IPS-18a (cell line): ENCODE data around the gene SNX11.

ENCODE experiments used
- H3K27ac ChIP-seq: one replicate; pipeline ENCODE4 v1.5.1; 2013; ENCODE audit warnings: low read length
- H3K27me3 ChIP-seq: one replicate; pipeline ENCODE4 v1.6.1; 2013; ENCODE audit warnings: mild to moderate bottlenecking, low read length; ENCODE audit not compliant: control insufficient read depth, insufficient read depth
- H3K36me3 ChIP-seq: one replicate; pipeline ENCODE4 v1.6.1; 2013; ENCODE audit warnings: low read depth, low read length; ENCODE audit not compliant: control insufficient read depth
- H3K4me1 ChIP-seq: one replicate; pipeline ENCODE4 v1.6.1; 2013; ENCODE audit warnings: low read depth, low read length; ENCODE audit not compliant: control insufficient read depth
- H3K4me3 ChIP-seq: one replicate; pipeline ENCODE4 v1.5.1; 2013; ENCODE audit warnings: low read length
- H3K9ac ChIP-seq: one replicate; pipeline ENCODE4 v1.6.1; 2013; ENCODE audit warnings: mild to moderate bottlenecking, low read length, moderate library complexity
- H3K9me3 ChIP-seq: one replicate; pipeline ENCODE4 v1.6.1; 2013; ENCODE audit warnings: low read depth, low read length; ENCODE audit not compliant: control insufficient read depth

The SNX11 gene

DNA sequence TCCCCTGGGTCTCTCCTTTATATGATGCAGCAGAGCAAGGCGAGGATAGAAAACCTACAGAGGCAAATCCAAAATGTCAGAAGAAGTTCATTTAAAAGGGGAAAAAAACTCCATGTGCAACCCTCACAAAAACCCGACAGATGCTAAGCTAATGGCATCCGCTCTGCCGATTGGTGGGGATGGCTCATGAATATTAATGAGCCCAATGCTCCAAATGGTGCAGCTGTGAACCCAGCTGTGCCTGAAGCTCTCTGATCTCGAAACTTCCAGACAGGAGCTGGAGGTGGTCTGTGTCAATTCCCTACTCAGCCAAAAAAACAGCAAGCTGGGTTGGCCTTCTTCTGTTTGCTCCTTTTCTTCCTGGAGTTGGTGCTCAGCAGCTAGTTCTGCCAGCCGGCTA lies 15.5 kb downstream of the SNX11 start:
- Histone ChIP-seq H3K36me3 (peaks cover 27% of the 10 kb centered on the region), H3K9ac (no peak overlapping the region), H3K27ac (no peak overlapping the region), H3K4me1 (no peaks in the 10 kb centered on the region), H3K9me3 (no peaks in the 10 kb centered on the region), H3K4me3 (no peak overlapping the region), H3K27me3 (no peaks in the 10 kb centered on the region)

GRCh38 chr17:48123776-48124388 lies 16.3 kb downstream of the SNX11 start:
- H3K36me3 ChIP-seq, result peaks cover 21% of the 10 kb centered on the region

DNA sequence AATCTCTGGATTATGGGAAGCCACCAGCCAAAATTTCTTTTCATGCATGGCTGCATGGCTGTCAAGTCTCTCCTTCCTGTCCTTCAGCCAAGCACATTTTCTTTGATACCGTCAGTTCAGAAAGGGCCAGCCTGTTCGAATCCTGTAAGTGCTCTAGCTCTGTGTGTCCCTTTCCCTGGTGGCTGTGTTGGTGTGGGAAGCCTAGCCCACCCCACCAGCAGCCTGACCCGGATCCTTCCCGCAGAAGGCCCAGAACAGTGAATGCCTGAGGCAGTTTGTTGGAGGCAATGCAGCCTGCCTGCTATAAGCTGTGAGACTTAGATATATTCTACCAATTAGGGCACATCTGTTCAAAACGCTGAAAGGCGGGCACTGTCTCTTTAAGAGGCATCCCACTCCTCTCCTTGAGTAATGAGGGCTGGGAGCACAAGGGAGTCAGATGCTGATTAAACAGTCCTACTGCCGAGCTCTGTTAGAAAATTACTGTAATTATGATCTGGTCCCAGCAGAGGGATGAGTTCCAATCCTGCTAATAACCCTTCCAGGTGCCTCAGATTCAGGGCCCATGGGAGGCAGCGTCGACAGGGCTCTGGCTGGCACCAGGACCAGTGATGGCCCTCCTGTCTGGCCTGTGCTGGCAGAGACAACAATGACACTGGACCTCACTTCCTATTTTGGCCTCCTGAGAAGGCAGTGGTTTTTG lies 18.4 kb downstream of the SNX11 start:
- peaks cover 14% of the 10 kb centered on the region for H3K36me3 ChIP-seq

More at GRCh38 chr17:48123776-48124388, 16.3 kb downstream of the SNX11 start:
- Histone ChIP-seq H3K27ac (no peak overlapping the region), H3K4me3 (no peak overlapping the region), H3K4me1 (no peaks in the 10 kb centered on the region), H3K9me3 (no peaks in the 10 kb centered on the region), H3K27me3 (no peaks in the 10 kb centered on the region), H3K9ac (no peak overlapping the region)

DNA sequence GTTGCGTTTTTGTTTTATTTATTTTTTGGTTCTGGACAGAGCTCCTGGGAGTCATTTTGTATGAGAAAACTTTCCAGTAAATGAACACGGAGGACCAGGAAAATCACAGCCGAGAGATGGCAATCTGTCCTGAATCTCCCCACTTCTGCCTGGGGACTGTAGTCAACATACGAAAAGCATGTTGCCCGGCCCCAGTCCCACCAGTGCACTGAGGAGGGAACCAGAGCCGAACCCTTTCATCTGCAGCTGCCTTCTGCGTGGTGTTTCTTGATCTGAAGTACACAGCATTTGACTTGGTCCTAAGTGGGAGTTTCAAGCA lies 18.9 kb downstream of the SNX11 start:
- H3K4me3 ChIP-seq, result no peak overlapping the region
- H3K9me3 ChIP-seq, result no peaks in the 10 kb centered on the region
- no peaks in the 10 kb centered on the region for H3K4me1 ChIP-seq
- no peak overlapping the region for H3K27ac ChIP-seq
- peaks cover 9% of the 10 kb centered on the region for H3K36me3 ChIP-seq
- H3K27me3 ChIP-seq, result no peaks in the 10 kb centered on the region
- no peak overlapping the region for H3K9ac ChIP-seq

More for the DNA sequence above, 18.4 kb downstream of the SNX11 start:
- Histone ChIP-seq H3K4me3 (no peak overlapping the region), H3K4me1 (no peaks in the 10 kb centered on the region), H3K27ac (no peak overlapping the region), H3K9ac (no peak overlapping the region), H3K27me3 (no peaks in the 10 kb centered on the region), H3K9me3 (no peaks in the 10 kb centered on the region)

- H3K4me1 ChIP-seq, result no peaks in the 10 kb centered on the region
- no peaks in the 10 kb centered on the region for H3K27me3 ChIP-seq
- no peaks in the 10 kb centered on the region for H3K36me3 ChIP-seq
These were observed 19.9 kb downstream of the SNX11 start for GRCh38 chr17:48127371-48128051.

GRCh38 chr17:48128400-48128799 lies 20.8 kb downstream of the SNX11 start:
- Histone ChIP-seq H3K9me3 (no peaks in the 10 kb centered on the region), H3K4me3 (no peak overlapping the region), H3K36me3 (no peaks in the 10 kb centered on the region), H3K4me1 (no peaks in the 10 kb centered on the region), H3K27ac (no peak overlapping the region), H3K9ac (no peak overlapping the region), H3K27me3 (no peaks in the 10 kb centered on the region)

More at GRCh38 chr17:48127371-48128051, 19.9 kb downstream of the SNX11 start:
- no peak overlapping the region for H3K4me3 ChIP-seq
- H3K9me3 ChIP-seq, result no peaks in the 10 kb centered on the region
- H3K27ac ChIP-seq, result no peak overlapping the region
- no peak overlapping the region for H3K9ac ChIP-seq

DNA sequence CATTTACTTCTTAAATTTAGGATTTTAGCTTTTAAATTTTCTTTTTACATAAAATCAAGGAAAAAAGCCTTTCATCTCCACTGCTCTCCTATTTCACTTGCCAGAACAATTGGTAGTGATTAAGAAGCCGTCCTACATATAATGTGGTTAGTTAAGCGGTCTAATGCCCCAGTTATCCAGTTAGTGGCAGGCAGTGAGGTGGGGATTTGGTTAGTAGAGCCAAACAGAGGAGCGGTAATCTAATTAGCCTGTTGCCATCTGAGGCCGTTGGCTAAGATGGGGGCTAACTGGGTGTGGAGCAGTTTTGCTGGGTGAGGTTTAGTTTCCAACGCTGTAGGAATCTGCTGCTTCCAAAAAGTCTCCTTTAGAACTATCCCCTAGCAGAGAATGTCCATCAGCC lies 22.4 kb downstream of the SNX11 start:
- H3K27ac ChIP-seq, result no peak overlapping the region
- no peak overlapping the region for H3K9ac ChIP-seq
- no peaks in the 10 kb centered on the region for H3K27me3 ChIP-seq
- no peaks in the 10 kb centered on the region for H3K4me1 ChIP-seq
- H3K9me3 ChIP-seq, result no peaks in the 10 kb centered on the region
- H3K36me3 ChIP-seq, result no peaks in the 10 kb centered on the region
- no peak overlapping the region for H3K4me3 ChIP-seq

DNA sequence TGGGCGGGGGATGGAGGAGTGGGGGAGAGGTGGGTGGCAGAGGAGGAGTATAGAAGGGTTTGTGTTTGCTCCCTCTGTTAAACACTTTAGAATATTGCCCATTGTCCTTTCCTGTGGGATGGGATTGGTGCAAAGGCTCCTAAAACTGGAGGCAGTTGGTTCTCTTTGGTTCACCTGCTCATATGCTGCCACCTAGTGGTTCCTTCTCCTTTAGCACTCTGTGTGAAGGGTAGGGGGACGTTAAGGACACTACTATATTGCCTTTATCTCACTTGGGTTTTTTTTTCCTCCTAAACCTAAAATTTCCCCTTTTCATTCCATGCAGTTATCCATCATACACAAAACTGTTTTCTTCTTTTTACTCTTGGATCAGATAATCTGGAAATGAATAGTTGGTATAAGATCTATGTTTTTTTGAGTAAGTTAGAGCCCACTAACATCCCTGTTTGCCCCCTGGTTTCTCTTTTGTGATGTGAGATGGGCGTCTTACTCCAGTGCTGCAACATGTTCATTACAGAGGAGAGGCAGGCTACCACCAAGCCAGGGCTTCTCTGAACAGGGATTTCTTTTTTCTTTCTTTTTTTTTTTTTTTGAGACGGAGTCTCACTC lies 23.8 kb downstream of the SNX11 start:
- Histone ChIP-seq H3K9ac (no peak overlapping the region), H3K4me3 (no peak overlapping the region), H3K27ac (no peak overlapping the region), H3K27me3 (no peaks in the 10 kb centered on the region), H3K4me1 (no peaks in the 10 kb centered on the region), H3K36me3 (no peaks in the 10 kb centered on the region), H3K9me3 (no peaks in the 10 kb centered on the region)

DNA sequence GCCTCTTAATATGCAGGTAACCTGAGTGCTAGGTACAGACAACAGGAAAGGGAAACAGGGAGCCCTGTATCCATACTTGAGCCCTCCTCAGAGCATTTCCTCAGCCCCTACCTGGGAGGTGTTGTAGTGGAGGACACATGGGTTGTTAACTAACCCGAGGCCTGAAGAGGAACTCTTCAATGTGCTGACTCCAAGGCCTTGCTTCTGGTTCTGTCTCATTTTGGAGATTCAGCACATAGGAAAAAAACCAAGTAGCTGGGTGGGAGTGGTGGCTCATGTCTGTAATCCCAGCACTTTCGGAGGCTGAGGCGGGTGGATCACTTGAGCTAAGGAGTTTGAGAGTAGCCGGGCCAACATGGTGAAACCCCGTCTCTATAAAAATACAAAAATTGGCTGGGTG lies 24.8 kb downstream of the SNX11 start:
- H3K4me3 ChIP-seq, result no peak overlapping the region
- no peaks in the 10 kb centered on the region for H3K27me3 ChIP-seq
- H3K36me3 ChIP-seq, result no peaks in the 10 kb centered on the region
- H3K9me3 ChIP-seq, result no peaks in the 10 kb centered on the region
- H3K27ac ChIP-seq, result no peak overlapping the region
- H3K9ac ChIP-seq, result no peak overlapping the region
- no peaks in the 10 kb centered on the region for H3K4me1 ChIP-seq

GRCh38 chr17:48134912-48135480 lies 27.4 kb downstream of the SNX11 start:
- H3K27ac ChIP-seq, result no peak overlapping the region
- H3K4me3 ChIP-seq, result no peak overlapping the region
- H3K4me1 ChIP-seq, result no peaks in the 10 kb centered on the region
- no peaks in the 10 kb centered on the region for H3K9me3 ChIP-seq
- H3K27me3 ChIP-seq, result no peaks in the 10 kb centered on the region
- H3K36me3 ChIP-seq, result no peaks in the 10 kb centered on the region
- no peak overlapping the region for H3K9ac ChIP-seq

GRCh38 chr17:48137656-48138055 lies 30.1 kb downstream of the SNX11 start:
- Histone ChIP-seq H3K4me1 (no peaks in the 10 kb centered on the region), H3K9me3 (no peaks in the 10 kb centered on the region), H3K4me3 (no peak overlapping the region), H3K27me3 (no peaks in the 10 kb centered on the region), H3K27ac (no peak overlapping the region), H3K36me3 (no peaks in the 10 kb centered on the region), H3K9ac (no peak overlapping the region)
